Upper lobe of left lung (tissue), 4 donors: ENCODE results near the gene NAE1.

ENCODE experiments used
- EP300 ChIP-seq, 4 donors: sonication (generic); formaldehyde crosslinking; IDR thresholded peaks; one replicate each; pipeline ENCODE4 v1.5.1; 2017; ENCODE audit warnings: antibody characterized with exemption in 4 of 4, control low read depth in 2 of 4
- POLR2AphosphoS5 ChIP-seq, 2 donors: sonication (generic); formaldehyde crosslinking; IDR thresholded peaks; one replicate each; pipeline ENCODE4 v1.5.1; 2017; ENCODE audit warnings: antibody characterized with exemption in 2 of 2
- TF ChIP-seq, protein P1 (sequence below), 6 experiments: fragments of 450-650 bp in 4 of 6; fragments of 200-600 bp in 2 of 6; sonication (generic) in 2 of 6; IDR thresholded peaks; one replicate each; pipeline ENCODE4 v1.5.1; 2016 to 2019; ENCODE audit warnings: antibody characterized with exemption in 6 of 6

DNA sequence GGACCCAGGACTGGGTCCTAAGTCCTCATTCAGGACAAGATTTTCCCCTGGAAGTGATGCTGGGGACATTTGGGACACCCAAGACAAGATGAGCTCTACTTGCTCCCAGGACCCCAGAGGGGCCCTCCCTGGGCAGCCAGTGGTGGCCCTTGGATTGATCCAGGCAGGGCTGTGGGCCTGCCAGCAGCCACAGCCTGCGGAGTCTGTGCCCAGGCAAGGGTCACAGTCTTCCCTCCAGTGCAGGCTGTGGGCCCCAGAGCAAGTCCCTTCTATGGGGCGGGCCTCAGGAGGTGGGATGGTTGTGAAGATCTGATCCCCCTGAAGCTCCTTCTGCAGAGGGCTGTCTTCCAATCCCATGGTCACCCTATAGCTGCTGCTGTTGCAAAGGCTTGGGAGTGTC lies 26.0 kb upstream of the NAE1 start:
- TF ChIP-seq EP300 (IDR thresholded peaks at IDR 0.05): no peak
- TF ChIP-seq, protein P1, sequence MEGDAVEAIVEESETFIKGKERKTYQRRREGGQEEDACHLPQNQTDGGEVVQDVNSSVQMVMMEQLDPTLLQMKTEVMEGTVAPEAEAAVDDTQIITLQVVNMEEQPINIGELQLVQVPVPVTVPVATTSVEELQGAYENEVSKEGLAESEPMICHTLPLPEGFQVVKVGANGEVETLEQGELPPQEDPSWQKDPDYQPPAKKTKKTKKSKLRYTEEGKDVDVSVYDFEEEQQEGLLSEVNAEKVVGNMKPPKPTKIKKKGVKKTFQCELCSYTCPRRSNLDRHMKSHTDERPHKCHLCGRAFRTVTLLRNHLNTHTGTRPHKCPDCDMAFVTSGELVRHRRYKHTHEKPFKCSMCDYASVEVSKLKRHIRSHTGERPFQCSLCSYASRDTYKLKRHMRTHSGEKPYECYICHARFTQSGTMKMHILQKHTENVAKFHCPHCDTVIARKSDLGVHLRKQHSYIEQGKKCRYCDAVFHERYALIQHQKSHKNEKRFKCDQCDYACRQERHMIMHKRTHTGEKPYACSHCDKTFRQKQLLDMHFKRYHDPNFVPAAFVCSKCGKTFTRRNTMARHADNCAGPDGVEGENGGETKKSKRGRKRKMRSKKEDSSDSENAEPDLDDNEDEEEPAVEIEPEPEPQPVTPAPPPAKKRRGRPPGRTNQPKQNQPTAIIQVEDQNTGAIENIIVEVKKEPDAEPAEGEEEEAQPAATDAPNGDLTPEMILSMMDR (IDR thresholded peaks at IDR 0.05): no peak
- no peak for TF ChIP-seq POLR2AphosphoS5 (IDR thresholded peaks at IDR 0.05)
